Measurements from ENCODE around the gene B4GALNT4. TPM values are rescaled to one million over a fixed set of nuclear protein-coding genes. Genes with fewer than 3 reads are reported as not detected.

Gene B4GALNT4
- total and polyA plus RNA-seq, 2 of the 13 experiments (the other 11 are each of a cell fraction or from before 2014, with no cell fraction given) = 30.5 to 50.1 TPM

DNA sequence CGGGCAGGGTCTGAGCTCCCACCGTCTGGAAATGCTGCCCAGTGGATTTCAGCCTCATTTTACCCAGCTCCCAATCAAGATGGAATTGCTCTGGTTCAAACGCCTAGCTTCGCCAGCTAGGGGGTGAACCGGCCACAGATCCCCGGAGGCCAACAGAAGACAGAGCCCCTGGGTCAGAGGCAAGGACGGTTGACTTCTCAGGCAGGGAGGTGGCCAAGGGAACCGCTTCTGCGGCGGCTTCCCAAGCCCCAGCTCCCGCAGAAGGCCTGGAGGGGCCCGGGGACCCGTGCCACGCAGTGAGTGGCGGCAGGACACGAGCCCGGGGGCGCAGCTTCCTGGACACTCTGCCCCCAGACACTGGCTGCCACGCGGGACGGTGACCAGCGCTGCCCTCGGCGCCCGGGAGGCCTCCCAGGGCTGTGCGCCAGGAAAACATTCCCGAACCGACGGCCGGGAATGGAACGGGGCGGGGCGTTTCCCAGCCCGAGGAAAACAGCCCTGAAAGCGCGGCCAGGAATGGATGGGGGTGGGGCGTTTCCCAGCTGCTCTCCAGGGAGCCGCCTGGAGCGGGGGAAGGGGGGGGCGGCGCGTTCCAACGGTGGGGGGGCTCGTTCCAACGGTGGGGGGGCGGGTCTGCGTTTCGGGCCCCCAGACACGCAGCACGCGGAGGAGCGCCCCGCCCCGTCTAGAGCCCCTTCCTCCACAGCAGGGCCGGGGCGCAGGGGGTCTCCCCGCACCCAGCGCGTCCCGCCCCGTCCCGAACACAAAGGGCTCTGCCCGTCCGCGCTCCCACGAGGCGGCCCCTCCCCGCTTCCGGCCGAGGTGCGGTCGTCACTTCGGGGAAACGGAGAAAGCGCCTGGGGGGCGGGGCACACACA is 13.5 kb upstream of the B4GALNT4 start (continued):
- TF ChIP-seq ZNF142 (CRISPR knock-in tag; IDR thresholded peaks at IDR 0.05) = no peak
- TF ChIP-seq, protein P1, sequence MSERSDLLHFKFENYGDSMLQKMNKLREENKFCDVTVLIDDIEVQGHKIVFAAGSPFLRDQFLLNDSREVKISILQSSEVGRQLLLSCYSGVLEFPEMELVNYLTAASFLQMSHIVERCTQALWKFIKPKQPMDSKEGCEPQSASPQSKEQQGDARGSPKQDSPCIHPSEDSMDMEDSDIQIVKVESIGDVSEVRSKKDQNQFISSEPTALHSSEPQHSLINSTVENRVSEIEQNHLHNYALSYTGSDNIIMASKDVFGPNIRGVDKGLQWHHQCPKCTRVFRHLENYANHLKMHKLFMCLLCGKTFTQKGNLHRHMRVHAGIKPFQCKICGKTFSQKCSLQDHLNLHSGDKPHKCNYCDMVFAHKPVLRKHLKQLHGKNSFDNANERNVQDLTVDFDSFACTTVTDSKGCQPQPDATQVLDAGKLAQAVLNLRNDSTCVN (CRISPR knock-in tag; IDR thresholded peaks at IDR 0.05; ENCODE audit: borderline replicate concordance) = 0 out of 2 replicates have a peak, but pooled peaks have one; percentile 18
- TF ChIP-seq ZMYM3 (CRISPR knock-in tag; IDR thresholded peaks at IDR 0.05) = no peak
- peak; percentile 72 for TF ChIP-seq ZNF274 (CRISPR knock-in tag; IDR thresholded peaks at IDR 0.05)
- no peak for TF ChIP-seq ZFP1 (CRISPR knock-in tag; IDR thresholded peaks at IDR 0.05)
- peak; percentile 60; the same call in 1 of the 2 replicates for TF ChIP-seq ZNF264 (CRISPR knock-in tag; IDR thresholded peaks at IDR 0.05)
- TF ChIP-seq JARID2 (CRISPR knock-in tag; IDR thresholded peaks at IDR 0.05; ENCODE audit: insufficient replicate concordance) = no peak
- 0 out of 2 replicates have a peak, but pooled peaks have one; percentile 55 for TF ChIP-seq NAIF1 (CRISPR knock-in tag; IDR thresholded peaks at IDR 0.05; ENCODE audit: borderline replicate concordance)
- peak; percentile 43 for TF ChIP-seq RARA (CRISPR knock-in tag; IDR thresholded peaks at IDR 0.05)
- TF ChIP-seq ZNF230 (CRISPR knock-in tag; IDR thresholded peaks at IDR 0.05) = peak; percentile 69; the same call in 1 of the 2 replicates
- TF ChIP-seq AKAP8 (CRISPR knock-in tag; IDR thresholded peaks at IDR 0.05) = no peak; the same call in 1 of the 2 replicates
- TF ChIP-seq ZNF691 (CRISPR knock-in tag; IDR thresholded peaks at IDR 0.05; ENCODE audit: borderline replicate concordance, low read depth) = peak; percentile 38
- no peak for TF ChIP-seq ZBTB8A (CRISPR knock-in tag; IDR thresholded peaks at IDR 0.05; ENCODE audit: borderline replicate concordance, low read depth)
- TF ChIP-seq PTBP1 (IDR thresholded peaks at IDR 0.05; ENCODE audit: low read depth, low read length, poor library complexity, severe bottlenecking) = no peak
- TF ChIP-seq ZSCAN31 (CRISPR knock-in tag; IDR thresholded peaks at IDR 0.05; ENCODE audit: low read depth) = peak; percentile 40; the same call in 1 of the 2 replicates
- no peak for TF ChIP-seq SIX4 (CRISPR knock-in tag; IDR thresholded peaks at IDR 0.05)
- TF ChIP-seq TRIM22 (IDR thresholded peaks at IDR 0.05) = no peak
- no peak for TF ChIP-seq HOXD1 (CRISPR knock-in tag; IDR thresholded peaks at IDR 0.05)
- TF ChIP-seq ADNP (CRISPR knock-in tag; IDR thresholded peaks at IDR 0.05) = no peak
- no peak for TF ChIP-seq ZNF737 (CRISPR knock-in tag; IDR thresholded peaks at IDR 0.05; ENCODE audit: borderline replicate concordance)
